ENCODE results near the gene DAO. TPM values are rescaled to one million over a fixed set of nuclear protein-coding genes. Genes with fewer than 3 reads are reported as not detected.
A peak's percentile ranks its signal among the peaks of the same experiment; 100 is the strongest.
"Not testable (repeated sequence)": the region's sequence is repeated elsewhere in the genome, so short reads cannot be mapped to it uniquely, and the experiment has no call there.

DAO gene
- total RNA-seq, 1 donor from 2014 or later: not detected

- DNase-seq (ENCODE audit: low read depth, low spot score): no peak
Observed at GRCh38 chr12:108849660-108850059, 30.2 kb upstream of the DAO start.

DNA sequence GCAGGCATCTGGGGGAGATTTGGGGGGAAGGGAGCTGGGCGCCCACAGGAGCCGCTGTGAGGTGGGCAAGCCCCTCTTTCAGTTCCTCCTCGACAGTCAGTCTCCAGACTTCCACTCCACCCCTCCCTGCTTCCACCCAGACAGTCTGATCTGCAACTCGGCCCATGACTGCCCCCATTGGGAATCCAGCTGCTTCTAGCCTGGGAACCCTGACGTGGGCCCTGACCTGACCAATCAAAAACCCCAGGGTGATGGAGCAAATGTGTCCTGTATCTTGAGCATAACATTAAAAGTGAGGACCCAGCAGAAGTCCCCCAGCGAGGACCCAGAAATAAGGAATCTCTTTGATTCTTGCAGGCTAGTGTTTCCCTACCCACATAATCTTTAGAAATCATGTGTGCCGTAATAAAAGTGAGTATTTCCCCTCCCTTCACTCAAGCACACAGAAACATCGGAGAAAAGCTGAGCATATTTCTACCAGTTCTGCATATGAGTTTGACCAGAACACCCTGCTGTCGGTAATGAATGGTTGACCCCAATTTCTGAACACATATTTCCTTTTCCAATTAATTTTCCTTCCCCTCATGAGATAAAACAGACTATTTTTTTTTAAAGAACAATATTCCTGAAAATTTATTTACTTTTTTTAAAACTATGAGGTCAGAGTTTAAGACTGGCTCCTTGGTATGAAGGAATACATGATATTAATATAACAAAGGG lies 28.9 kb upstream of the DAO start:
- DNase-seq (ENCODE audit: low read depth, low spot score): peak; percentile 83

- DNase-seq (ENCODE audit: low read depth, low spot score): peak; percentile 91
Observed at GRCh38 chr12:108852674-108853309, 27.1 kb upstream of the DAO start.

DNA sequence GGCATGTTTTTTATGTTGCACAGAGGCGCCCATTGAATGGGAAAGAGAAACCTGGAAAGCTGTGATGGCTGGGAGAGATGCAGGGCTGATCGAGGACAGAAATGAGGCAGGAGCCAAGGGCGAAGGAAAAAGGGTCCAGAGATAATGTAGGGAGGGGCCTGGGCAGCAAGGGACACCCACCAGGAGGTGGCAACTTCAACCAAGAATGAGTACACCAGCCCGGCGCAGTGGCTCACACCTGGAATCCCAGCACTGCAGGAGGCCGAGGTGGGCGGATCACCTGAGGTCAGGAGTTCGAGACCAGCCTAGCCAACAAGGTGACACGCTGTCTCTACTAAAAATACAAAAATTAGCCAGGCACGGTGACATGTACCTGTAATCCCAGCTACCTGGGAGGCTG lies 26.5 kb upstream of the DAO start:
- no peak for DNase-seq (ENCODE audit: low read depth, low spot score)

GRCh38 chr12:108853981-108854446 lies 25.9 kb upstream of the DAO start:
- peak; percentile 78 for DNase-seq (ENCODE audit: low read depth, low spot score)

- DNase-seq (ENCODE audit: low read depth, low spot score): peak; percentile 97
Observed at GRCh38 chr12:108854451-108855283, 25.2 kb upstream of the DAO start.

GRCh38 chr12:108855284-108856169 lies 24.4 kb upstream of the DAO start:
- no peak for DNase-seq (ENCODE audit: low read depth, low spot score)

DNA sequence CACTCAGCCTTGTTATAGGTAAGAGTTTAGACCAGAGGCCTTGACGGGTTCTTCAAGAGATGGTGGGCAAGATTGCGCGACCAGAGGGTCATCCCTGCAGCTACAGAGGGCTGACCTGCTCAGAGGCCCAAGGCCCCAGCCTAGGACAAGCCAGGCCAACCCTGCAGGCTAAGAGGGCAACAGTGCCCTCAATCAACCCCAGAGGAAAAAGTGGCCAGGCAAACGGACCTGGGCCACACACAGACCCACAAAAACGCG lies 23.8 kb upstream of the DAO start:
- no peak for DNase-seq (ENCODE audit: low read depth, low spot score)

GRCh38 chr12:108856428-108857157 lies 23.3 kb upstream of the DAO start:
- DNase-seq (ENCODE audit: low read depth, low spot score): no peak

- no peak for DNase-seq (ENCODE audit: low read depth, low spot score)
Observed at GRCh38 chr12:108857158-108857407, 22.8 kb upstream of the DAO start.

- no peak for DNase-seq (ENCODE audit: low read depth, low spot score)
Observed at GRCh38 chr12:108858311-108859074, 21.4 kb upstream of the DAO start.

DNA sequence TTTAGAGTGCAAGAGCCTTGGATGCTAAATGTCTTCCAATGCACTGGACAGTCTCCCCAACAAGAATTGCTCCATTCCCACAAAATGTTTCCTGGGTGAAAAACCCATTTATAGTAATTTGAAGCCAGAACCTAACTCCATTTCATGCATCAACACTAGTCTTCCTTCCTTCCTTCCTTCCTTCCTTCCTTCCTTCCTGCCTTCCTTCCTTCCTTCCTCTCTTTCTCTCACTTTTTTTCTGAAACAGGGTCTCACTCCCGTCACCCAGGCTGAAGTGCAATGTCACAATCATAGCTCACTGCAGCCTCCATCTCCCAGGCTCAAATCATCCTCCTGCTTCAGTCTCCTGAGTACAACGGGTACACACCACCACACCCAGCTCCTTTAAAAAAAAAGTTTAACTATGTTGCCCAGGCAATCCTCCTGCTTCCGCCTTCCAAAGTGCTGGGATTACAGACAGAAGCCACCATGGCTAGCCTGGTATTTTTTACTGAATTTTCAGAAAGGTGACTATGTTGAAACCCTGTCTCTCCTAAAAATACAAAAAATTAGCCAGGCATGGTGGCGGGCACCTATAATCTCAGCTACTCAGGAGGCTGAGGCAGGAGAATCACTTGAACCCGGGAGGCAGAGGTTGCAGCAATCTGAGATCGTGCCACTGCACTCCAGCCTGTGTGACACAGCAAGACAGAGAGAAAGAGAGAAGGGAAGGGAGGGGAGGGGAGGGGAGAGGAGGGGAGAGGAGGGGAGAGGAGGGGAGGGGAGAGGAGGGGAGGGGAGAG lies 20.6 kb upstream of the DAO start:
- not testable (repeated sequence) for DNase-seq (ENCODE audit: low read depth, low spot score)

GRCh38 chr12:108859923-108860291 lies 20.0 kb upstream of the DAO start:
- DNase-seq (ENCODE audit: low read depth, low spot score): no peak

GRCh38 chr12:108860443-108860842 lies 19.4 kb upstream of the DAO start:
- no peak for DNase-seq (ENCODE audit: low read depth, low spot score)

DNA sequence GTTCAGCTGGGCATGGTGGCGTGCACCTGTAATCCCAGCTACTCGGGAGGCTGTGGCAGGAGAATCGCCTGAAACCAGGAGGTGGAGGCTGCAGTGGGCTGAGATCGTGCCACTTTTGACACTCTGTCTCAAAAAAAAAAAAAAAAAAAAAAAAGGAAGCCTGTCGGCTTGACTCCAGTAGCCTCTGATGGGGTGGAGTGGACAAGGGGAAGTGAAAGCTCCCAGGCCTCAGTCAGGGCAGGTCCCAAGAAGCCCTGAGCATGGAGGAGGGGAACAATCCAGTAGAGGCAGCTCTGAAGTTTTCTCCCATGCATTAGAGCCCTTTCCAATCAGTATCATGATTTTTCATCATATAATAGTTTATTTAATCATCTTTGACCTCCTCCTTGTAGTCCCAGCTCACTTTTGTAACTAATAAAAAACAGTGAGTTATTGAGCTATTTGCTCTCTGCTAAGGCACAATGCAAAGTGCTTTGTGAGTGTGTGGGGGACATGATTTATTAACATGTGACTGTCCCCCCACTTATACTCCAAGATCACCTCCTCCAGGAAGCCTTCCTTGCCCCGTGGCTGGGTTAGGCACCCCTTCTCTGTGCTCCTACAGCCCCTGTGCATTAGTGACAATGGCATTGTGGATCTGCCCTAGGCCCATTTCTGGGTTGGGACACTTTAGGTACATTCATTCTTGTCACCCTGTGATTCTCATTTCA lies 17.9 kb upstream of the DAO start:
- no peak for DNase-seq (ENCODE audit: low read depth, low spot score)

DNA sequence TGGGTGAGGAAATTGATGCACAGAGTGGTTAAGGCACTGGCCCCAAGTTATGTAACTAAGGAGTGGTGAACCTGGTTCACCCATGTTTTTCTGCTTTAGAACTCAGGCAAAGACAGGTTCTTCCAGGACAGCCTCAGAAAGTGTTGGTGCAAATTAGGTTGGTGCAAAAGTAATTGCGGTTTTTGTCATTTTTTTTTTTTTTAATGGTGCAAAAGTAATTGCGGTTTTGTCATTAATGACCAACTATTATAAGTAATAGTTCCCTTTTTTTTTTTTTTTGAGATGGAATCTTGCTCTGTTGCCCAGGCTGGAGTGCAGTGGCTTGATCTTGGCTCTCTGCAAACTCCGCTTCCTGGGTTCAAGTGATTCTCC lies 17.3 kb upstream of the DAO start:
- no peak for DNase-seq (ENCODE audit: low read depth, low spot score)

- DNase-seq (ENCODE audit: low read depth, low spot score): no peak
Observed at GRCh38 chr12:108865169-108865568, 14.7 kb upstream of the DAO start.

- not testable (repeated sequence) for DNase-seq (ENCODE audit: low read depth, low spot score)
Observed at GRCh38 chr12:108866083-108866482, 13.8 kb upstream of the DAO start.

- DNase-seq (ENCODE audit: low read depth, low spot score): no peak
Observed at GRCh38 chr12:108868781-108869180, 11.1 kb upstream of the DAO start.
